T follicular helper cell (primary cell): ENCODE measurements around the gene GPR89A.
"Not testable (repeated sequence)": the region's sequence is repeated elsewhere in the genome, so short reads cannot be mapped to it uniquely, and the experiment has no call there.

Experiments used
- DNase-seq: peaks from one replicate; pipeline ENCODE4 v3.0.0-alpha.2; 2020; ENCODE audit warnings: low read depth

The GPR89A gene

GRCh38 chr1:145686078-145686477 lies 78.3 kb downstream of the GPR89A start:
- DNase-seq = not testable (repeated sequence)

DNA sequence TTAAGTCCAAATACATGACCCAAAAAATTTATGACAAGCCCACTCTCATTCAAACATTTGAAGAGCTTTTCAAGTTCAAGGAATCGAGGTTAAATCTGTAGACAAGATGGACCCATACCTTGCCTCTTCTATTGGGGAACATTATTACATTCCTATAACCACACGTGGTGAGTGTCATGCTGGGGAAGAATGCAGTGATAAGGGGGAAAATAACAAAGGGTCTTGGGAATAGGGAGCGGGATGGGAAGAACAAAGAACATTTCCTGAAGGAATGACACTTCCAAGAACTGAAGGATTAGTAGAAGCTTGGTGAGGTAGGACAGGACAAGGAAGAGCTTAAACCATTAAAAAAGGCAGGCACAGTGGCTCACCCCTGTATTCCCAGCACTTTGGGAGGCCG lies 80.5 kb downstream of the GPR89A start:
- DNase-seq = no peak

GRCh38 chr1:145688924-145689323 lies 81.1 kb downstream of the GPR89A start:
- DNase-seq = no peak

DNA sequence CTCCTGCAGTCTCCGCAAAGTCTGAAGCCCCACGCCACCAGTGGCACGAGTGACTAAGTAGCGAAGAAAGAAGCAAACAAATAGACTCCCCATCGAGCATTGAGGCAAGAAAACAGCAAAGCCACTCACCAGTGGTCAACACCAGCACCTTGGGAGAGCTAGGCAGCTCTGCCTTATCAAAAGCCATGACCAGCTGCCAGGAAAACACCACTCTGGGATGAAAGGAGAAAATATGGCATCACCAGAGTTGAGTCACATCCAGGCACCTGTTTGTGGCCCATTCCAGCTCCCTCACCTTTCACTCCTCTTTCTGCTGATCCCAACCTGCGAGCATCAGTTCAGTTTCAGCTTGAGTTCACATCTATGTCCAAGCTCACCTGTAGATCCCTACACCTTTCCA lies 82.1 kb downstream of the GPR89A start:
- no peak for DNase-seq

DNA sequence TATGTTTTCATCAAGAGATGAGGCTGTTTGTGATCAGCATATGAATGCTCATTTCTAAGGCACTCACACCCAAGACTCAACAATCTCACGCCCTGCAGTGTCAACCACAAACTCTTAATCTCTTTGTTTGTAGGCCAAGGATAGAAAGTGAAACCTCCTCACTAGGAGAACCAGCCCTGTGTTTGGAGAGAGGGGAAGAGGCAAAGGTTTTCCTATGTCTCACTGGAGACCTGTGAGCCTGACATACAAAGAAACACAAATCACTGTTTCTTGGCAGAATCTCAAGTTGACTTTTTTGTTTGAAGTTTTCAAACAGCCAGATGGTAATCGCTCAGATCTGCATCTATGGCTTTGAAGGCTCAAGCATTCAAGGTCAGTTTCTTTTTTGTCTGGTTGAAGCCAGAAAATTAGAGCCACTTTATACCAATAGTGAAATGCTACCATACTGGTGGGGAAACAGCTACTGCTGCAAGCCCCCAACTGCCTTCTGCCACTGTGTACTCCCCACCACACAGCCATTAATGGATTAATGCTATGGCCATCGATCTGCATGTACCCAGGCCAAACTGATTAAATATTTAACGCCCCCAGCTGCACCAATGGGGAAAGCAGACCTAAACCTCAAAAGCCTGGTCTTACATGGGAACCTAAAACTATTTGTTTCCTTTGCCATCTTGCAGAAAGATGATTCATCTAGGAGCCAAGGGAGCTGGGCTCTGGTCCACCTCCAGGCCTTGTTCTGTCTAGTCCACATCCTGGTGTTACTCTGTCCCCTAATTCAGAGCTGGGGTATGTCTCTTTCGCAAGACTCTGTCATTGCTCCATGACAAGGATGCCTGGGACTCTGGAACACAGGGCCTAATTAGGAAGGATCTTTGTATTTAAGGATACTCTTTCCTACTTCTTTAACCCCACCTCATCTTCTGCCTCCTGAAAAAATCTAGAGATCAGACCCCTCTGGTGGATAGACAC lies 83.1 kb downstream of the GPR89A start:
- no peak for DNase-seq

- no peak for DNase-seq
Measured at GRCh38 chr1:145692785-145693443, 85.1 kb downstream of the GPR89A start.

DNA sequence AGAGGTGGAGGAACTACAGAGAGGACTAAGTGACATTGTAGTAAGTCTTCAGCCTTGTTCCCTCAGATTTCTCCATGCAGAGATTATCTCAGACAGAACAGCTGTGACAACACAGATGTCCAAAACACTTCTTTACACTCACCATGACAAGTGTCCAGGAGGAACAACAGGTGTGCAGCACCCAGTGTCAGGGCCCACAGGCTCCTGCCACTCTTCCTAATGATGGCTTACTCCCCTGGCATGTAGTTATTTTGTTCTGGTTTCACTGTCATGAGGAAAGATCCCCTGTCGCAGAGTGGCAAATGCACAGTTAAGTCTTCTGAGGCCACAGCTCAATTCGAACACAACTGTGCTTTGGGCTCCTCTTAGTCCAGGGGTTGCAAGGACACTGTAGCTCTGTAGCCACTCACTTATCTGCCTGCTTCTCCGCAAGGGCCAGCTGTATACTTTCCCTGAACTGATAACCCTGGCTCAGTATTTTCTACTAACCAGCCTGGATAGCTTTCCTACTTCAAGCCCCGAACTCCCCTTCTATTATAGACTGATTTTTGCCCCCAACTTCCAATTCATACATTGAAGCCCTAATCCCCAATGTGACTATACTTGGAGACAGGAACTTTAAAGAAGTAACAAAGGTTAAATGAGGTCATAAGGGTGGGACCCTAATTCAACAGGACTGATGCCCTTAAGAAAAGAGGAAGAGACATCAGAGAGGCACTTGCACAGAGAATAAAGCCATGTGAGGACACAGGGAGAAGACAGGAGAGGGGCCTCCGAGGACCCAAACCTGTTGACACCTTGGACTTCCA lies 88.2 kb downstream of the GPR89A start:
- DNase-seq = no peak

DNA sequence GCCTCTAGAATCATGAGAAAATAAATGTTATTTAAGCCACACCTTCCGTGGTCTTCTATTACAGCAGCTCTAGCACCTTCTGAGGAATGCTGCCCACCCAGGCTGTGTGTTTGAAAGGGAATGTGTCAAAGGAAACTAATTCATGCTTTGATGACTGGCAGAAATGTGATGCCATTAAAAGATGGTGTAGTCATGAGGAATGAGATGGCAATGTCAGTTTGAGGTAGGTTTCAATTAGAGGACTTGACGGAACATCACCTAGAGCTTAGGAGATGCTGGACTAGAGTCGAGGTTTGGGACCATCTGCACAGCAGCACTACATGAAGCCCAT lies 88.8 kb downstream of the GPR89A start:
- DNase-seq = no peak

GRCh38 chr1:145701306-145701862 lies 93.6 kb downstream of the GPR89A start:
- DNase-seq = no peak

DNA sequence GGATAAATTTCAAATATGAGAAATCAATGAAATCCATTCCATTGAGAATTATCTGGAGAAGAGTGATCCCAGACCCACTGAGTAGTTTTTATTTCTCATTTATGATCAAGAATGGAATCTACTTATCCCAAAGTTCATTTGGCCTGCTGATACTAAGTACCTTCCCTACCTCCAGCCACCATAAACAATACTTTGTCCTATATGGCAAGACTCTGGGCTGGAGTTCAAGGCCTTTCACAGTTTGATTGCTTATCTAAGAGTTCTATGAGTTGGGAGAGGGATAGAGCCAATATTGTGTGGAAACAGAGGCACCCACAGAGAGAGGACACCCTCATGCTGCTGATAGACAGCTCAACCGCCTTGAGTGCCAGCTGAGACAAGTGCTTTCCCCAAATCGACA lies 94.3 kb downstream of the GPR89A start:
- DNase-seq = no peak

- no peak for DNase-seq
Measured at GRCh38 chr1:145702826-145703225, 95.0 kb downstream of the GPR89A start.

DNA sequence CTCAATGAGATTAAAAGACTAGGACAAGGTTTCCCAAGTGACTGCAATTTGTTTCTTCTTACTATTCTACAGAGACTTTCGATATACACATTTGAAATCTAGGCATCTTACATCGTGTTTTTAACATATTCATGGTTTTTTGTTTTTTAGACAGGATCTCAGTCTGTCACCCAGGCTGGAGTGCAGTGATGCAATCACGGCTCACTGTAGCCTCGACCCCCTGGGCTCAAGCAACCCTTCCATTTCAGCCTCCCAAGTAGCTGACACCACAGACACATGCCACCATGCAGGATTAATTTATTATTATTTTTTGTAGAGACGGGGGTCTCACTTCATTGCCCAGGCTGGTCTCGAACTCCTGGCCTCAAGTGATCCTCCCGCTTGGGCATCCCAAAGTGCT lies 97.8 kb downstream of the GPR89A start:
- DNase-seq = no peak

GRCh38 chr1:145706086-145706664 lies 98.4 kb downstream of the GPR89A start:
- DNase-seq = no peak

DNA sequence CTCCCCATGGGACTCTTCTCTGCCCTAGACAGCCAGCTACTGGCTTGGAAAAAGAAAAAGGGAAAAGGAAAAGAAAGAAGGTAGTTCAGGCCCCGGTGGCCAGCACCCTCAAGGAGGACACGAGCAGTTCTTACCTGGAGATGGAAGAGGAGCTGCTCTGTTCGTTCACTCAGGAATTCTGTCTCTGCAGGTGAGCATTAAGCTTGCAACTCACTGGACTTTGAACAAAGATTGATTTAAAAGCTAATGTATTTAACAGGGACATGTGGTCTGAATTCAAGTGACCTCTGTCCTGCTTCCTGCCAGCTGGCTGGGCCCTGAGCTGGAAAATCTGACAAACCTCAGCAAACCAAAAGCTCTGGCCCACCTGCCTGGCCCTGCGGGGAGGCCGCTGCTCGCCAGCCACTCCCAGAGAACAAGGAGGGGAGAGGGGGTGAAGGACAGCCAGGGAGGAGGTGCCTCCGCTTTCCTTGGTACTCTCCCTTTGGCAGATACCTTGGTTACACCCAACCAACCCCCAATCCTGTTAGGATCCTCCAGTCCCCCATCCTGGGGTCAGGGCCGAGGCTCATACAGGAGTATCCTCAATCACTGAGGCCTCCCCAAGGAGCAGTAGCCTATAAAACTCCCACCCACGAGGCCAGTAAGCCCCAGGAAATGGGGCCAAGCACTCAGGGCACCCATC lies 99.5 kb downstream of the GPR89A start, which contains the start of gene PDZK1:
Gene PDZK1, minus strand, starts transcription at position 186 of the 685 bp plus-strand sequence. CDS start 19,347 bp downstream, outside the sequence.
- DNase-seq = no peak

GRCh38 chr1:145708063-145708462 lies 100.3 kb downstream of the GPR89A start:
- DNase-seq = no peak

DNA sequence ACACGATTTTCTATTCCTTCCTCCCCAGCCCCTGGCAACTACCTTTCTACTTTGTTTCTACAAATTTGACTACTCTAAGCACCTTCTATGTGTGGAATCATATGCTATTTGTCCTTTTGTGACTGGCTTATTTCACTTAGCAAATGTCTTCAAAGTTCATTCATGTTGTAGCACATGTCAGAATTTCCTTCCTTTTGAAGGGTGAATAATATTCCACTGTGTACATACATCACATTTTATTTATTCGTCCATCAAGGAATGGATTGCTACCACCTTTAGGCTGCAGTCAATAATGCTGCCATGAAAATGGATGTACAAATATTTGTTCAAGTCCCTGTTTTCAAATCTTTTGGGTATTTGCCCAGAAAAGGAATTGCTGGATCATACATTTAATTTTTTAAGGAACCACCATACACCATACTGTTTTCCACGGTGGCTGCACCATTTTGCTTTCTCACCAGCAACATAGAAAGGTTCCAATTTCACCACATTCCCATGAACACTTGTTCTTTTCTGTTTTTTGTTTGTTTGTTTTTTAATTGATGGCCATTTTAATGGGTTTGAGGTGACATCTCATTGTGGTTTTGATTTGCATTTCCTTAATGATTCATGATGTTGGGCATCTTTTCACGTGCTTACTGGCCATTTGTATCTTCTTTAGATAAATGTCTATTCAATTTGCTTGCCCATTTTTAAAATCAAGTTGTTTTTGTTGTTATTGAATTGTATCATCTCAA lies 102.7 kb downstream of the GPR89A start:
- DNase-seq = no peak

- DNase-seq = no peak
Measured at GRCh38 chr1:145711213-145711651, 103.4 kb downstream of the GPR89A start.

DNA sequence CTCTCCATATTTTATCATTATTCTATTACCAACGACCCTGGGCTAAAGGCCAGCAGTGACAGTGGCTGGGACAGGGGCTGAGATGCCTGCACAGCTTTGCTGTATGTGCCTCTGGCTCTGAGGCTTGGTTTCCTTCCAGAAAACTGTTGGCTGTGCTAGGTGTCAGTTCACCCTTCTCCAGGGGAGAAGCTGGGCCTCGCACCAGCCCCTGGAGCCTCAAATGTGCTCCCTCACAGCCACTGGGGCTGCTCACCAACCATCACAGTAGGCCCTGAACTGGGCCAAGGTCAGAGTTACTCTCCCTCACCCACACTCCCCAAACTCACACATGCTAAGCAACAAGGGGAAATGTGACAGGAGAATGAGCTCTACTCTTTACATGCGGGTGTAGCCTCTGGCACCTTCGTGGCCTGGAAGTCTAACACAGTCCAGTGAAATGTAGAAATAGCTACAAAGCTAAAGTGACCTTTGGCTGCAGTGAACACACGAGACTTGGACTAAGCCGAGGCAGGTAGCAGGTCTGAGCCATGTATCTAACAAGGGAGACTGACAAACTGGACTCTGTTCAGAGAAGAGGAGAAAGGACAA lies 106.8 kb downstream of the GPR89A start:
- DNase-seq = no peak

DNA sequence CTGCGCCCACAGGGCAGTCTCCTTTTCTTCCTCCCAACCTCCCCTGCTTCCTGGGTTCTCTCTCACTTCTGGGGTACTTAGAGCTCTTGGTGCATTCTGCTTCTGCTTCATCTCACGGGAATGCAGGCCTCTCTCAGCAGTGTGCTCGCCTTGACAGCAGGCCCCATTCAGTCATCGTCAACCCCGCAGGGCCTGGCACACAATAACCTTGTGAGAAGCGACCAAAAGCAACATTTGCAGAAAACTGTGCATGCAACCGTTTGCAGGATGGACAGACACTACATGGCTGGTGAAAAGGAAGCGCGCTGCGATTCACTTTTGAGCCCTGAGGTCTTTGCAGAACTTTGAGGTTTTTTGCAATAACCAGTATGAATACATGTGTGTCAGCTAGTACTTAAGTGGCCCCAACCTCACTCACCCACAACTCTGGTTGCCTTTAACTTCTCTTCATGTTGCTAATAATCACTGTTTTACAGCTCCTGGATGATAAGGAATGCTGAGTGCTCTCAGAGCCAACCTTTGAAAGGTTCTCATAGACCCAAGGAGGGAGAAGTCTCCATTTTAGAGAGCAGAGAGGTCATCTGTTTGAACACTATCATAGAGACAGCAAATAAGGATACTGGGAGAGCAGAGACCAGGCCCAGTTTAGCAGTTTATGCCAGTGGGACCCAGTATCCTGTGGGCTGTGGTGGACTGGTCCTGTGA lies 109.0 kb downstream of the GPR89A start:
- no peak for DNase-seq
